Liver (tissue), 9 donors: Measurements from ENCODE around the gene GRK3. TPM values are rescaled to one million over a fixed set of nuclear protein-coding genes. Genes with fewer than 3 reads are reported as not detected.

Experiments
- DNase-seq: peaks from one replicate; pipeline ENCODE4 v3.0.0-alpha.2; 2017; ENCODE audit warnings: low spot score
- H3K27ac ChIP-seq, 2 donors: one replicate each; pipeline ENCODE4 v1.7.0; 2013; ENCODE audit warnings: inconsistent platforms in 2 of 2, low read length in 2 of 2, control low read depth in 1 of 2, low read depth in 1 of 2, mild to moderate bottlenecking in 1 of 2
- H3K27me3 ChIP-seq, 4 donors: one replicate each; pipeline versions ENCODE4 v1.6.1 to v1.7.0; 2013; ENCODE audit warnings: low read length in 3 of 4, inconsistent platforms in 1 of 4, mild to moderate bottlenecking in 1 of 4, moderate library complexity in 1 of 4; ENCODE audit not compliant: control insufficient read depth in 4 of 4, insufficient read depth in 4 of 4
- H3K36me3 ChIP-seq, 4 donors: one replicate each; pipeline versions ENCODE4 v1.6.1 to v1.7.0; 2013; ENCODE audit warnings: low read length in 3 of 4, mild to moderate bottlenecking in 3 of 4, low read depth in 1 of 4, moderate library complexity in 1 of 4; ENCODE audit not compliant: control insufficient read depth in 4 of 4, insufficient read depth in 3 of 4
- H3K4me1 ChIP-seq, 4 donors: one replicate each; pipeline versions ENCODE4 v1.6.1 to v1.7.0; 2013; ENCODE audit warnings: low read length in 3 of 4, mild to moderate bottlenecking in 3 of 4, moderate library complexity in 1 of 4; ENCODE audit not compliant: control insufficient read depth in 4 of 4, insufficient read depth in 4 of 4
- H3K4me3 ChIP-seq, 3 donors: one replicate each; pipeline versions ENCODE4 v1.6.1 to v1.7.0; 2013; ENCODE audit warnings: low read length in 3 of 3, control low read depth in 1 of 3, low read depth in 1 of 3, mild to moderate bottlenecking in 1 of 3
- H3K9ac ChIP-seq, 2 donors: one replicate each; pipeline ENCODE4 v1.7.0; 2013; ENCODE audit warnings: low read length in 2 of 2, mild to moderate bottlenecking in 2 of 2, moderate library complexity in 2 of 2, control low read depth in 1 of 2, low read depth in 1 of 2
- H3K9me3 ChIP-seq, 4 donors: one replicate each; pipeline versions ENCODE4 v1.6.1 to v1.7.0; 2013; ENCODE audit warnings: low read length in 3 of 4; ENCODE audit not compliant: control insufficient read depth in 4 of 4
- ATF3 ChIP-seq: IDR thresholded peaks from 2 replicates; pipeline ENCODE4 v1.6.1; 2016; ENCODE audit warnings: antibody characterized with exemption
- CTCF ChIP-seq: fragments of 150-350 bp; IDR thresholded peaks from 2 replicates; pipeline ENCODE4 v1.5.1; 2017; ENCODE audit warnings: improper control_type of control experiment, low read depth, low read length; ENCODE audit not compliant: missing input control
- EGR1 ChIP-seq, 2 donors: IDR thresholded peaks; 2 replicates each; pipeline ENCODE4 v1.6.1; 2016 to 2018; ENCODE audit warnings: antibody characterized with exemption in 2 of 2, low read depth in 2 of 2
- FOXA1 ChIP-seq: IDR thresholded peaks from 2 replicates; pipeline ENCODE4 v1.6.1; 2016; ENCODE audit warnings: antibody characterized with exemption
- FOXA2 ChIP-seq: IDR thresholded peaks from 2 replicates; pipeline ENCODE4 v1.6.1; 2016; ENCODE audit warnings: antibody characterized with exemption
- GABPA ChIP-seq, 2 donors: IDR thresholded peaks in 1 of 2; conservative IDR thresholded peaks in 1 of 2; 2 replicates each; pipeline ENCODE4 v1.6.1; 2016; ENCODE audit warnings: antibody characterized with exemption in 2 of 2, mild to moderate bottlenecking in 1 of 2, moderate library complexity in 1 of 2
- HNF4A ChIP-seq, 2 donors: conservative IDR thresholded peaks; 2 replicates each; pipeline ENCODE4 v1.6.1; 2016; ENCODE audit warnings: antibody characterized with exemption in 2 of 2, mild to moderate bottlenecking in 2 of 2
- HNF4G ChIP-seq: IDR thresholded peaks from 2 replicates; pipeline ENCODE4 v1.6.1; 2016; ENCODE audit warnings: antibody characterized with exemption
- JUND ChIP-seq, 2 donors: IDR thresholded peaks; 2 replicates each; pipeline ENCODE4 v1.6.1; 2016; ENCODE audit warnings: antibody characterized with exemption in 2 of 2
- MAX ChIP-seq: IDR thresholded peaks from 2 replicates; pipeline ENCODE4 v1.6.1; 2016; ENCODE audit warnings: antibody characterized with exemption
- NR2F2 ChIP-seq: IDR thresholded peaks from 2 replicates; pipeline ENCODE4 v1.6.1; 2016; ENCODE audit warnings: antibody characterized with exemption
- RAD21 ChIP-seq, 2 donors: IDR thresholded peaks; 2 replicates each; pipeline ENCODE4 v1.6.1; 2016; ENCODE audit warnings: antibody characterized with exemption in 2 of 2, mild to moderate bottlenecking in 2 of 2
- REST ChIP-seq: IDR thresholded peaks from 2 replicates; pipeline ENCODE4 v1.6.1; 2016; ENCODE audit warnings: antibody characterized with exemption, mild to moderate bottlenecking
- RXRA ChIP-seq, 2 donors: IDR thresholded peaks; 2 replicates each; pipeline ENCODE4 v1.6.1; 2017 to 2018; ENCODE audit warnings: antibody characterized with exemption in 2 of 2, mild to moderate bottlenecking in 1 of 2
- SP1 ChIP-seq: IDR thresholded peaks from 2 replicates; pipeline ENCODE4 v1.6.1; 2018; ENCODE audit warnings: antibody characterized with exemption, mild to moderate bottlenecking
- TAF1 ChIP-seq: conservative IDR thresholded peaks from 2 replicates; pipeline ENCODE4 v1.6.1; 2016; ENCODE audit warnings: antibody characterized with exemption, mild to moderate bottlenecking
- YY1 ChIP-seq: IDR thresholded peaks from 2 replicates; pipeline ENCODE4 v1.6.1; 2016; ENCODE audit warnings: antibody characterized with exemption, mild to moderate bottlenecking
- ZBTB33 ChIP-seq: IDR thresholded peaks from 2 replicates; pipeline ENCODE4 v1.6.1; 2016; ENCODE audit warnings: antibody characterized with exemption
- WGBS: extraction: QIAGEN DNeasy Blood & Tissue Kit; methylation state at CpG from one replicate; pipeline ENCODE4 v1.1.7; 2013; 5-methylcytosine and 5-hydroxymethylcytosine counted together
- polyA plus RNA-seq, 2 donors: library from polyadenylated mRNA; stranded (reverse) in 1 of 2; unstranded in 1 of 2; fragments of 200-250 nt in 1 of 2; fragments of >200 nt in 1 of 2; fragmentation: Nextera tagmentation in 1 of 2; extraction: Ambion mirVana in 1 of 2; gene quantifications; one replicate each; pipeline versions ENCODE4 v1.2.1 to v1.2.3, GENCODE V29; 2013 to 2015
- total RNA-seq, 2 donors: library from RNA; depleted of rRNA; stranded (reverse); fragments of >200 nt; gene quantifications; one replicate each; pipeline ENCODE4 v1.2.3, GENCODE V29; 2014
- donor health status: healthy.
- donor health status: healthy.
- donor health status: healthy.
- donor health status: healthy.
- donor health status: healthy.

The GRK3 gene
- total and polyA plus RNA-seq, 4 donors, result 0.79 to 6.5 (median 2.4) TPM

GRCh38 chr22:25696763-25697162, 132.3 kb downstream of the GRK3 start:
- no peaks in the 10 kb centered on the region for H3K36me3 ChIP-seq
- 86% methylated on average over 2 of the region's 2 CpGs for WGBS
- TF ChIP-seq GABPA (IDR thresholded peaks at IDR 0.05 in 1 of 2, conservative IDR thresholded peaks at IDR 0.05 in 1 of 2) (no peak), HNF4A (conservative IDR thresholded peaks at IDR 0.05) (no peak), EGR1 (IDR thresholded peaks at IDR 0.05; ENCODE audit: low read depth in 2 of 2) (no peak)

GRCh38 chr22:25697181-25697664, 132.7 kb downstream of the GRK3 start:
- 88% methylated on average over 5 of the region's 5 CpGs for WGBS
- Histone ChIP-seq H3K36me3 (no peaks in the 10 kb centered on the region), H3K9ac (no peak overlapping the region), H3K4me1 (no peaks in the 10 kb centered on the region), H3K9me3 (no peaks in the 10 kb centered on the region), H3K4me3 (no peak overlapping the region), H3K27me3 (no peaks in the 10 kb centered on the region), H3K27ac (no peak overlapping the region)
- TF ChIP-seq CTCF, result no peak
- TF ChIP-seq REST, result no peak
- no peak for TF ChIP-seq RAD21 (IDR thresholded peaks at IDR 0.05)
- no peak for TF ChIP-seq ZBTB33
- no peak for TF ChIP-seq RXRA (IDR thresholded peaks at IDR 0.05)
- TF ChIP-seq EGR1 (IDR thresholded peaks at IDR 0.05; ENCODE audit: low read depth in 2 of 2), result no peak
- TF ChIP-seq ATF3, result no peak
- no peak for TF ChIP-seq HNF4A (conservative IDR thresholded peaks at IDR 0.05)
- no peak for TF ChIP-seq TAF1
- TF ChIP-seq NR2F2, result no peak
- no peak for TF ChIP-seq JUND (IDR thresholded peaks at IDR 0.05)
- TF ChIP-seq MAX, result no peak
- no peak for TF ChIP-seq SP1
- TF ChIP-seq GABPA (IDR thresholded peaks at IDR 0.05 in 1 of 2, conservative IDR thresholded peaks at IDR 0.05 in 1 of 2), result no peak
- TF ChIP-seq YY1, result no peak
- TF ChIP-seq FOXA2, result no peak
- no peak for TF ChIP-seq HNF4G
- TF ChIP-seq FOXA1, result no peak
- no peak for DNase-seq

More at GRCh38 chr22:25696763-25697162, 132.3 kb downstream of the GRK3 start:
- Histone ChIP-seq H3K4me1 (no peaks in the 10 kb centered on the region), H3K9me3 (no peaks in the 10 kb centered on the region), H3K9ac (no peak overlapping the region), H3K4me3 (no peak overlapping the region), H3K27ac (no peak overlapping the region), H3K27me3 (no peaks in the 10 kb centered on the region)
- no peak for DNase-seq
